Measurements from ENCODE around the gene JAML. TPM values are rescaled to one million over a fixed set of nuclear protein-coding genes. Genes with fewer than 3 reads are reported as not detected.
A peak's percentile ranks its signal among the peaks of the same experiment; 100 is the strongest.

The JAML gene
- total RNA-seq, 2 experiments from 2014 or later = 26.7 to 30.3 TPM

DNA sequence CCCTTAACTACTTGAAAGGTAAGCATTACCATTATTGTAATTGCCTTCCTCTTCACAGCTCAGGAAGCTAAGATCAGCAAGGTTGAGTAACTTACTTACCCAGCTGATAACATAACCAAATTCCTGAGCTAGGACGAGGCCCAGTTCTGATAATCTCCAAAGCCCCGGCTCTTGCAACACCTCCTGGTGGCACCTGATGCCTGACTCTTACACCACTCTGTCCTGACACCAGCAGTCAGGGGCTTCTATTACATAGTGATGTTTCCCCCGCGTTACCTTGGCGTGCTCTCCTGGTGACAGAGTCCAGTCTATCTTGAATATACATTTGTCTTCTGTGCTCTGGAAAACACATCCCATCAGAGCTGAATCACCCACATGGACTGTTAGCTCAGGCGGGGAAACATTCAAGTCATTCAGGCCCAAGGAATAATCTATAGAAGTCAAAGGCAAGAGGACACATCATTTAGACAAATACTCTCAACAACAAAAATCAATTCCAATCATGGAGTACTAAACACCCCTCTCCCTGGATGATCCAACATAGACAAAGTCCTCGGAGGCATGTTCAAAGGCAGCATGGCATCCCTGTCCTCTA, 12.6 kb downstream of the JAML start:
- Histone ChIP-seq H3K27ac (ENCODE audit: low read depth in 1 of 2, low read length in 2 of 2) (no peak overlapping the region), H3K27me3 (ENCODE audit: control insufficient read depth in 1 of 2, insufficient read depth in 2 of 2, low read length in 2 of 2) (no peaks in the 10 kb centered on the region), H3K36me3 (ENCODE audit: insufficient read depth, low read length) (peaks cover 58% of the 10 kb centered on the region), H3K4me1 (ENCODE audit: insufficient read depth, low read length) (peaks cover 57% of the 10 kb centered on the region), H3K9me3 (ENCODE audit: control insufficient read depth in 1 of 2, insufficient read depth in 1 of 2, low read length in 2 of 2) (no peaks in the 10 kb centered on the region), H3K4me3 (ENCODE audit: low read length) (no peak overlapping the region)
- ATAC-seq (ENCODE audit: poor library complexity) (no peak), DNase-seq (no peak)
- Mint-ChIP-seq H3K27ac (peak overlapping the region; percentile 58), H3K36me3 (ENCODE audit: low read depth) (peaks cover 75% of the 10 kb centered on the region), H3K27me3 (no peaks in the 10 kb centered on the region), H3K4me3 (no peak overlapping the region), H3K9me3 (no peaks in the 10 kb centered on the region), H3K4me1 (ENCODE audit: low read depth) (peaks cover 64% of the 10 kb centered on the region)
- no peak for TF ChIP-seq CTCF (IDR thresholded peaks at IDR 0.05)
- POLR2A ChIA-PET = interaction anchor here (1.2 to 1.3 kb wide), 4 partner anchors 10 to 17 kb away, joined by 3 to 5 read pairs (median 4); partner anchors contain the start of gene JAML
- intact Hi-C loops (cut with DNase I, micrococcal nuclease) = no loop called here
- CTCF ChIA-PET = interaction anchor here (1.1 to 1.9 kb wide), 3 partner anchors 10 to 64 kb away, joined by 3 to 5 read pairs (median 4); no protein-coding TSS in a partner anchor

DNA sequence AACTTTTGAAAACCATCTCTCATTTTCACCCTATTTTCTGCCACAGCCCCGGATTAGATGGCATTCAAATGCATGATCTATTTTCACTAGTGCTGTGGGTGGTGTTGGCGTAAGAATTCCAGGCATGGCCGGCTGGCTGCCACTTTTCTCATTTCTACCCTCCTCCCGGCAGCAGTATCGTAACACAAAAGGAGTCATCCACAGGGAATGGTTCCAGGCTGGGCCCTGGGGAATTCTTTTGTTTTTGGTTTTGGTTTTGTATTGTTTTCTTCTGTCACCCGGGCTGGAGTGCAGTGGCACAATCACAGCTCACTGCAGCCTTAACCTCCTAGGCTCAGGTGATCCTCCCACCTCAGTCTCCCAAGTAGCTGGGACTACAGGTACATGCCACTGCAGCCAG, 13.8 kb downstream of the JAML start:
- POLR2A ChIA-PET = interaction anchor here (0.6 to 1.3 kb wide), 4 partner anchors 8 to 51 kb away, joined by 3 to 4 read pairs (median 3); partner anchors contain the start of gene MPZL3
- Mint-ChIP-seq H3K4me3 (no peak overlapping the region), H3K9me3 (no peaks in the 10 kb centered on the region), H3K36me3 (ENCODE audit: low read depth) (peaks cover 69% of the 10 kb centered on the region), H3K4me1 (ENCODE audit: low read depth) (peaks cover 52% of the 10 kb centered on the region), H3K27ac (peak overlapping the region; percentile 19), H3K27me3 (no peaks in the 10 kb centered on the region)
- CTCF ChIA-PET = interaction anchor here (1.2 to 1.5 kb wide), 3 partner anchors 11 to 41 kb away, joined by 3 to 6 read pairs (median 4); partner anchors contain the start of gene MPZL3
- Histone ChIP-seq H3K27ac (ENCODE audit: low read depth in 1 of 2, low read length in 2 of 2) (no peak overlapping the region), H3K36me3 (ENCODE audit: insufficient read depth, low read length) (peaks cover 60% of the 10 kb centered on the region), H3K4me1 (ENCODE audit: insufficient read depth, low read length) (peaks cover 55% of the 10 kb centered on the region), H3K4me3 (ENCODE audit: low read length) (no peak overlapping the region), H3K9me3 (ENCODE audit: control insufficient read depth in 1 of 2, insufficient read depth in 1 of 2, low read length in 2 of 2) (no peaks in the 10 kb centered on the region), H3K27me3 (ENCODE audit: control insufficient read depth in 1 of 2, insufficient read depth in 2 of 2, low read length in 2 of 2) (no peaks in the 10 kb centered on the region)
- no peak for ATAC-seq (ENCODE audit: poor library complexity)
- intact Hi-C loops (cut with DNase I, micrococcal nuclease) = no loop called here
- no peak for DNase-seq
- no peak for TF ChIP-seq CTCF (IDR thresholded peaks at IDR 0.05)

DNA sequence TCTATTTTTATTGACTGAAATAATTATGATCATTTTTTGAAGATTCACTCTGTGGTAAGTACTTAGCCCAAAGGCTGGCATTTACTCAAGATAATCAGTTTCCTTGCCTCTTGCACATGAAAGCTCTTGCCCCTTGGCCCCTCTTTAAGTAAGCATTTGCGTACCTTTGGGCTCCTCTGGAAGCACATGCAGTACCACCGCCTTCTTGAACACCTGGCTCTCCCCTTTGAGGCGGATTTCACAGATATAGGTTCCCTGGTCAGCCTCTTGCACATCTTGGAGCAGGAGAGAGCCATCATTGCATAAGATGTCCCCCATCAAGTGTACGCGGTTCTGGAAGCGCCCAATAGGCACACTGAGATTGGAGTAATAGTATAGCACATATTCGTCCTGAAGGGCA, 14.5 kb downstream of the JAML start:
- Mint-ChIP-seq H3K4me1 (ENCODE audit: low read depth) (peaks cover 46% of the 10 kb centered on the region), H3K4me3 (no peak overlapping the region), H3K27ac (peak overlapping the region; percentile 19), H3K9me3 (no peaks in the 10 kb centered on the region), H3K27me3 (no peaks in the 10 kb centered on the region), H3K36me3 (ENCODE audit: low read depth) (peaks cover 69% of the 10 kb centered on the region)
- POLR2A ChIA-PET = no interaction called here
- no peak for TF ChIP-seq CTCF (IDR thresholded peaks at IDR 0.05)
- no peak overlapping the region for H3K4me3 ChIP-seq (ENCODE audit: low read length)
- intact Hi-C loops (cut with DNase I, micrococcal nuclease) = no loop called here
- H3K27ac ChIP-seq (ENCODE audit: low read depth in 1 of 2, low read length in 2 of 2) = no peak overlapping the region
- peaks cover 67% of the 10 kb centered on the region for H3K36me3 ChIP-seq (ENCODE audit: insufficient read depth, low read length)
- H3K9me3 ChIP-seq (ENCODE audit: control insufficient read depth in 1 of 2, insufficient read depth in 1 of 2, low read length in 2 of 2) = no peaks in the 10 kb centered on the region
- ATAC-seq (ENCODE audit: poor library complexity) (no peak), DNase-seq (no peak)
- H3K27me3 ChIP-seq (ENCODE audit: control insufficient read depth in 1 of 2, insufficient read depth in 2 of 2, low read length in 2 of 2) = no peaks in the 10 kb centered on the region
- CTCF ChIA-PET = interaction anchor here (1.2 to 1.5 kb wide), 2 partner anchors 12 to 42 kb away, joined by 3 to 6 read pairs; partner anchors contain the start of gene MPZL3
- H3K4me1 ChIP-seq (ENCODE audit: insufficient read depth, low read length) = peaks cover 53% of the 10 kb centered on the region
